ENCODE results near the gene HIKESHI.
"Not testable (repeated sequence)": the region's sequence is repeated elsewhere in the genome, so short reads cannot be mapped to it uniquely, and the experiment has no call there.

The HIKESHI gene

DNA sequence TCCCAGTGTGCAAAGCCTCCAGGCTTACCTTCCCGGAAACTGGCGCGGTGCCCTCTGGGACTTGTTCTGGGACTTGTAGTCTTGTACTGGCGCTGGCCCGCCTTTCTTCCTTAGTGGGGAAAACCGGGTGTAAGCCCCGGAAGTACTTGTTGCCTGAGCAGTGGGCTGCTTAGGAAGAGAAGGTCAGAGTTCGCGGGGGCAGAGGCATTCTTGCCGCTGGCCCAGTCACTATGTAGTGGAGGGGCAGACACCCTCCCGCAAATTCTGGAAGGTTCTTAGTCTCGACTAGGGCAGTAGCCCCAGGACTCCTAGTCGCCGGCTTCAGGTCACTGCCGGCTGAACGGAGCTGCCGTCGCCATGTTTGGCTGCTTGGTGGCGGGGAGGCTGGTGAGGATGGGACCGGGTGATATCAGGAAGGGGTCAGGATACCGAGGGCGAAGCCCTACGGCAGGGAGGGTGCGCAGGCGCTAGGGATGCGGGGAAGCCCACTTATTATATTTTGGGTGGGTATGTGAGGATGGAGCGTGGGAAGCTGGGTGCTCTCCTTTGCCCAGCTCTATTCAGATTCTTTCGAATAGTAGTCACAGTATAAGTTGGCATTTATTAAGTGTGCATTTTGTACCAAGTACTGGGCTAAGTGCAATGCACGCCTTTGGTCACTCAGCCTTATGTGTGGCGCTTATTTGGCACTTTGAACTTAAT, at the start of gene HIKESHI:
Gene HIKESHI, plus strand, starts transcription at position 149 of the 702 bp plus-strand sequence. Its CDS starts 209 bp downstream, at position 358.
- in situ Hi-C loops (cut with HindIII; ENCODE audit: low sequenced_read_pairs): no loop called here

DNA sequence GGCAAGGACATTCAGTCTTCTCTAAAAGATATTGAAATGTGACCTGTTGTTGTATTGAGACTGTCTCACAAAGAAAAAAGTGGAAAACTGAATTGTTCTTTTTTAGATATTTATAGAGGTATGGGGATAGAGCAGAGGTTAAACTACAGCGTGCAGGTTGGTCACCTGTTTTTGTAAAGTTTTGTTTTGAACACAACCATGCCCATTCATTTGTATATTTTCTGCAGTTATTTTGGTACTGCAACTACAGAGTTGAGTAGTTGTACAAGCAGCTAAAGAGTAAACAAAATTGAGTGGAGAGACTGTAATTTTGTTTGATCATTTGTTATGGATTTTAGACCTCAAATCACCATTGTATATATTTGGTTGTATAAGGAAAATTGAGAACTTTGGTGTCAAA, 46.1 kb upstream of the HIKESHI start:
- in situ Hi-C loops (cut with HindIII; ENCODE audit: low sequenced_read_pairs): no loop called here

GRCh38 chr11:86256608-86257007, 45.4 kb upstream of the HIKESHI start:
- in situ Hi-C loops (cut with HindIII; ENCODE audit: low sequenced_read_pairs): no loop called here

DNA sequence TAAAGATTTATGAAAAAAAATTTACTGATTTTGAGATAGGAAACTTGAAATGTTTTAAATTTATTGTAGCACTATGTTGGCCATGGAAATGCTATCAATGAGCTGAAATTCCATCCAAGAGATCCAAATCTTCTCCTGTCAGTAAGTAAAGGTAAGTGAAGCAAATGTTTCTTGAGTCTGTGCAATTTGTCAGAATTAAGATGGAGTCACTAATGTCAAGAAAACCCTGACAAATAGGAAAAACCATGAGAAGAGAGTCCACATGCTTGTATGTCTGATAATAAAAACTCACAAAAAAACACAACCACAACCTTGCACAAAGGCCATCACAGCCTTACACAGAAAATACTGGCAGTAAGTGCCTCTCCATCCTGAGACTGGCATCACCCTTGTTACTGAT, 44.6 kb upstream of the HIKESHI start:
- in situ Hi-C loops (cut with HindIII; ENCODE audit: low sequenced_read_pairs): no loop called here

DNA sequence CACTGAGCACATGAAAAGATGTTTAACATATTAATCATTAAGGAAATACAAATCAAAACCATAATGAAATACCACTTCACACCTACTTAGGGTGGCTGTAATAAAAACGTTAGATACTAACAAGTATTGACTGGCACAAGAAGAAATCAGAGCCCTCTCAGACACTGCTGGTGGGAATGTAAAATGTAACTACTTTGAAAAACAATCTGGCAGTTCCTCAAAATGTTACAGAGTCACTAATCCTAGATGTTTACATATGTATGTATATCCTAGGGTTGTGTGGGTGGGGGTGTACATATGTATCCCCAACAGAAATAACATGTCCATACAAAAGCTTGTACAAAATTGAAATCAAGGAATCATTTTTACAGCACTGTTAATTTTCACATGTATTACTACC, 42.3 kb upstream of the HIKESHI start:
- in situ Hi-C loops (cut with HindIII; ENCODE audit: low sequenced_read_pairs): no loop called here

DNA sequence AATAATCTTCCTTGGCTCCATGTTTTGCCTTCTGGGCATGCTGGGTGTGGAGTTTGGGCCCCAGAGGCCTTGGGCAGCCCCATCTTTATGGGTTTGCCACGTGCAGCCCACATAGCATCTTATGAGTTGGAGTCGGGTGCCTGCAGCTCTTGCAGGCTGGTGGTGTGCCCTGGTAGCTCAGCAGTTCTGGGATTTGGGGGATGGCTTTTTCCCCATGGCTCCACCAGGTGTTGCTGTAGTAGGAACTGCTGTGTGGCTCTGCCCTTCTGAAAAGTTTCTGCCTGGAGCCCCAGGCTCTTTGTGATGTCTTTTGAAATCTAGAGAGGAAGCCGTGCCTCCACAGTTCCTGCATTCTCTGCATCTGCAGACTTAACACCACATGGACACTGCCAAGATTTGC, 40.7 kb upstream of the HIKESHI start:
- in situ Hi-C loops (cut with HindIII; ENCODE audit: low sequenced_read_pairs): no loop called here

DNA sequence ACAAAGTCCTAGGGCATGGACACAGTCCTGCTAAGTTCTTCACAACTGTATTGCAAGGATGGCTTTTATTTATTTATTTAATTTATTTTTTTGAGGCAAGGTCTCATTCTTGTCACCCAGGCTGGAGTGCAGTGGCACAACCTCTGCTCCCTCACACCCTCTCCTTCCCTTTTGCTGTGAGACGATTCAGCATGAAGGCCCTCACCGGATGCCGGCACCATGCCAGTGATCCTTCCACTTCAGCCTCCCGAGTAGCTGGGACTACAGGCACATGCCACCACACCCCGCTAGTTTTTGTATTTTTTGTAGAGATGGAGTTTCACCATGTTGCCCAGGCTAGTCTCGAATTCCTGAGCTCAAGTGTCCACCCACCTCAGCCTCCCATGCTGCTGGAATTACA, 39.7 kb upstream of the HIKESHI start:
- in situ Hi-C loops (cut with HindIII; ENCODE audit: low sequenced_read_pairs): no loop called here

DNA sequence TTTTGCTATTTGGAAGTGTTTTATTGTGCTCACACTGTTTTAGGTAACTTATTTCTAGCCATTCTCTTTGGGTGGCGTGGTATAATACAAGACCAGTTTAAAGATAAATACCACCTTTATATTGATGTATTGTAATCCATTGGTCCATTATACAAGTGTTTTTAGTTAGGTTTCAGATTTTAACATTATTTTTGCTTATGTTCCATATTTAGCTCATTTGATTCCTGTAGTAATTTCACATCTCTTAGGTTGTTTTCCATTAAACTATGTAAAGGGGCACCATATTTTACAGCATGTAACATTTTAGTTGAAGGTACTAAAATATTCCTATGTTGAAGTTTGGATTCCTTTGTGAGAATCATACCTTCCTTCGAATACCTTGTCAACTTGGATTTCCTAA, 37.4 kb upstream of the HIKESHI start:
- in situ Hi-C loops (cut with HindIII; ENCODE audit: low sequenced_read_pairs): no loop called here

DNA sequence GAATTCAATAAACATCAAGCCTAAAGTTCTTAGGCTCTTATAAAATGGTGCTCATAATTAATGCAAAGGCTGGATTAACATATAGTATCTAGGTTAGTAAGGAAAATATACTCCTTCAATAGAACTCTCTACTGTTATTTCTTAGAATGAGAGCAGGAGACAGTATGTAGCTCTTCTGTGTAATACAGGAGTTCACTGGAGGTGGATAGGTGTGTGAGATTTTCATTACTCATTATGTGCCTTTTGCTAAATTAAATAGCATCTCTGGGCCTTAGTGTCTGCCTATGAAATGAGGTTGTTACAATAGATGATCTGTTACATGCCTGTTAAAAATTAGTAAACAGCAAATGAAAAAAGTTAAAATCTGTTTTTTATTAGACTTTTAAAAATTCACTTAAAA, 36.8 kb upstream of the HIKESHI start:
- in situ Hi-C loops (cut with HindIII; ENCODE audit: low sequenced_read_pairs): no loop called here

- in situ Hi-C loops (cut with HindIII; ENCODE audit: low sequenced_read_pairs): loop anchor here (5.0 kb wide), 1 partner anchor 43 kb away; no protein-coding TSS in a partner anchor
Measured at GRCh38 chr11:86269645-86270044, 32.4 kb upstream of the HIKESHI start.

GRCh38 chr11:86274503-86274902, 27.5 kb upstream of the HIKESHI start:
- in situ Hi-C loops (cut with HindIII; ENCODE audit: low sequenced_read_pairs): loop anchor here (5.0 kb wide), 1 partner anchor 38 kb away; no protein-coding TSS in a partner anchor

GRCh38 chr11:86274999-86275398, 27.0 kb upstream of the HIKESHI start:
- in situ Hi-C loops (cut with HindIII; ENCODE audit: low sequenced_read_pairs): loop anchor here (5.0 kb wide), 1 partner anchor 37 kb away; no protein-coding TSS in a partner anchor

- in situ Hi-C loops (cut with HindIII; ENCODE audit: low sequenced_read_pairs): no loop called here
Measured at GRCh38 chr11:86275493-86276370, 26.3 kb upstream of the HIKESHI start.

DNA sequence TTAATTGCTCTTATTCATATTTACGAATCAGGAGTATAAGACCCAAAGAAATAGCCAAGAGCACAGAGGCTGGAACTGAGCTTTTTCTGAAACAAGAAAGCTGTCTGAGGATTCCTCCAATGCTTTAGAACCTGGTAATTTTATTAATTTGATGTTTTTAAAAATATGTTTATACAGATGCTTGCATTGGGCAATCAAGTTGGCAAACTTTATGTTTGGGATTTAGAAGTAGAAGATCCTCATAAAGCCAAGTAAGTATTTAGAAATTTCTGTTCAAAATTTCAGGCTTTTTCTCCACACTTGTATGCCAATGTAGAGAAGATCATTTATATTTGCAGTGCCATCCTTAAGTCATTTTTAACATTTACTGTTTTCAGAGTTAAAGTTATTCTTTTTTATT, 24.3 kb upstream of the HIKESHI start:
- in situ Hi-C loops (cut with HindIII; ENCODE audit: low sequenced_read_pairs): no loop called here

DNA sequence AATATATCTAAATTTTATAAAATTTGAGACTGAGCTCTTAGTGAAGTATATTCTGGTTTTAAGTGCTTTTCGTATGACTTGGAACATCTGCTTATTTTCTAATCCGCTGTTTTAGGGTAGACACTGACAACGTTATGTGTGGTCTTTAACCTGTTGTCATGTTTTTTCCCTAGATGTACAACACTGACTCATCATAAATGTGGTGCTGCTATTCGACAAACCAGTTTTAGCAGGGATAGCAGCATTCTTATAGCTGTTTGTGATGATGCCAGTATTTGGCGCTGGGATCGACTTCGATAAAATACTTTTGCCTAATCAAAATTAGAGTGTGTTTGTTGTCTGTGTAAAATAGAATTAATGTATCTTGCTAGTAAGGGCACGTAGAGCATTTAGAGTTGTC, 23.8 kb upstream of the HIKESHI start:
- in situ Hi-C loops (cut with HindIII; ENCODE audit: low sequenced_read_pairs): no loop called here

GRCh38 chr11:86279747-86280146, 22.3 kb upstream of the HIKESHI start:
- in situ Hi-C loops (cut with HindIII; ENCODE audit: low sequenced_read_pairs): no loop called here

DNA sequence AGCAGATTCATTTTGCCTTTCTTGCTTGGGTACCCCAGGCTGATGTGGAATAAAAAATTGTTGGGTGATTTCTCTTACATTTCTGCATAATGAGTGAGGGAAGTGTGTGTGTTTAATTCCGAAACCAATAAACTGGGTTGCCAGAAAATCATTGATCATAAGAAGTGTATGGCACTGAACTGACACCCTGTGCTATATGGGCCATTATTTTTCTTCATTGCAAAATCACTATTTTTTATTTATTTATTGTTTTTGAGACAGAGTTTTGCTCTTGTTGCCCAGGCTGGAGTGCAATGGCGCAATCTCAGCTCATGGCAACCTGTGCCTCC, 14.6 kb upstream of the HIKESHI start:
- in situ Hi-C loops (cut with HindIII; ENCODE audit: low sequenced_read_pairs): no loop called here

GRCh38 chr11:86288776-86289507, 13.1 kb upstream of the HIKESHI start:
- in situ Hi-C loops (cut with HindIII; ENCODE audit: low sequenced_read_pairs): no loop called here

DNA sequence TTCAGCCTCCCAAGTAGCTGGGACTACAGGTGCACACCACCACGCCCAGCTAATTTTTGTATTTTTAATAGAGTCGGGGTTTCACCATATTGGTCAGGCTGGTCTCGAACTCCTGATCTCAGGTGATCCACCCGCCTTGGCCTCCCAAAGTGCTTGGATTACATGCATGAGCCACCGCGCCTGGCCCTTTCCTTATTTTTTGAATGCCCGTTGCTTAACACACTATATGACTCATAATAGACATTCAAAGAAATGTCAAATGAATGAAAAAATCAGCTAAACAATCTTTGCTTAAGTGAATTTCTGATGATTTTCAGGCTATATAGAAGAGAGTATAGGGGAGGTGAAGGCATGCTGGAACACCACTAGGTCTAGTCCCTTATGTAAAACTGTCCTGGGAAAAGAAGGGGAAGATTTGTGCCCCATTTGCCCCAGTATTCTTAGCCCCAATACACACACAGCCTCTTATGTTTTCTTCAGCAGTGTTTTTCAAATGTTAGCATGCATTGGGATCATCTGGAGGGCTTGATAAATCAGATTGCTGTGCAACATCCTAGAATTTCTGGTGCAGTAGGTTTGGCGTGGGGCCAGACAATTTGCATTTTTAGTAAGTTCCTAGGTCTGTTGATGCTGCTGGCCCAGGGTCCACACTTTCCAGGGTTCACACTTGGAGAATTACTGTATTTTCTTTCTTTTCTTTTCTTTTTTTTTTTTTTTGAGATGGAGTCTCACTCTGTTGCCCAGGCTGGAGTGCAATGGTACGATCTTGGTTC, 12.3 kb upstream of the HIKESHI start:
- in situ Hi-C loops (cut with HindIII; ENCODE audit: low sequenced_read_pairs): not testable (repeated sequence)

DNA sequence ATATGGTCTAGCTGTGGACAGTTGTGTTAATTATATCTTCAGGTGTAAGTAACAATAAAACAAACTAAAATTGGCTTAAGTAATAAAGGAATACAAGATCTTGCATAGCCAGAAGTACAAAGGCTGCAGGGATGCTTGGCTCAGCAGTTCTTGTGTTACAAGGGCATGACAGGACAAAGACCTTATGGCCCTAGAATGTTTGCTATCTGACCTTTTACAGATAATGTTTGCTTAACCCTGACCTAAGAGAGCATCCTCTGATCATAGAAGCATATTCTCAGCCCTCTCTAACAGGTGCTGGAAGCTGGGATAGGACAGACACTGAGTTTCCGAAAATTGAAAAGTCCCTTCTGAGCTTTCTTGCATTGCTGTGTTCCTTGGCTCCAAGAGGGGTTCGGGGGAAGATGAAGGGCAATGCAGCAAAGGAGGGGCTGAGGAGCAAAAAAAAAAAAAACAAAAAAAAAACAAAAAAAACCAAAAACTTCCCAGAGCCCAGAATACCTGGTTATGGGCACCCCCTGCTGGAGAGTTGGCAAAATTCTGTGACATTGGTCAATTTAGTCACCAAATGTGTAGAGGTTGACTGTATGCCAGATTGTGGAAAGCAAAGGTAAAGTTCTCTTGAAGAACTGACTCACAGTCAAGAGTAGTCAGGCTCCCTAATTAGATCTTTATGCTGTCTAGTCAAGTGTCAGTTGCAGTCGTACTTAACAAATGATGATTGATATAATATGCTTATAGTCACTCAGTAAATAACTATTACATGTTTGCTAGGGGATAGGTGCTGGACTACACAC, 10.4 kb upstream of the HIKESHI start:
- in situ Hi-C loops (cut with HindIII; ENCODE audit: low sequenced_read_pairs): no loop called here
